HG03354 (cell line): Measurements from ENCODE around the gene ADAM29.
"Not testable (repeated sequence)": the region's sequence is repeated elsewhere in the genome, so short reads cannot be mapped to it uniquely, and the experiment has no call there.

Experiments used
- ATAC-seq: cut with Tn5 transposase; IDR thresholded peaks from one replicate; pipeline ENCODE4 v1.9.1; 2021; ENCODE audit warnings: mild to moderate bottlenecking; ENCODE audit not compliant: unreplicated experiment, poor library complexity, severe bottlenecking

Gene ADAM29

GRCh38 chr4:174940002-174940401 lies 21.8 kb downstream of the ADAM29 start:
- ATAC-seq, result no peak

- no peak for ATAC-seq
These were observed 28.1 kb downstream of the ADAM29 start for GRCh38 chr4:174946246-174946645.

GRCh38 chr4:174948826-174949225 lies 30.7 kb downstream of the ADAM29 start:
- no peak for ATAC-seq

- no peak for ATAC-seq
These were observed 54.8 kb downstream of the ADAM29 start for GRCh38 chr4:174972911-174973310.

GRCh38 chr4:174973336-174973735 lies 55.2 kb downstream of the ADAM29 start:
- no peak for ATAC-seq

- no peak for ATAC-seq
These were observed 65.1 kb downstream of the ADAM29 start for GRCh38 chr4:174983128-174983750.

GRCh38 chr4:174983870-174984269 lies 65.7 kb downstream of the ADAM29 start:
- ATAC-seq, result not testable (repeated sequence)

- ATAC-seq, result no peak
These were observed 71.6 kb downstream of the ADAM29 start for GRCh38 chr4:174989791-174990190.

GRCh38 chr4:174993916-174994315 lies 75.8 kb downstream of the ADAM29 start:
- ATAC-seq, result no peak

- no peak for ATAC-seq
These were observed 77.9 kb downstream of the ADAM29 start for GRCh38 chr4:174996079-174996478.

- ATAC-seq, result no peak
These were observed 81.2 kb downstream of the ADAM29 start for GRCh38 chr4:174999407-174999806.

- no peak for ATAC-seq
These were observed 99.6 kb downstream of the ADAM29 start for GRCh38 chr4:175017751-175018150.

GRCh38 chr4:175019447-175019846 lies 101.3 kb downstream of the ADAM29 start:
- not testable (repeated sequence) for ATAC-seq
